ENCODE data around the gene ISLR. TPM values are rescaled to one million over a fixed set of nuclear protein-coding genes. Genes with fewer than 3 reads are reported as not detected.

ISLR gene
- polyA plus RNA-seq, 1 donor (not counting 4 experiments of a cell fraction or from before 2014, with no cell fraction given) = not detected

GRCh38 chr15:74174958-74175253, 1.4 kb downstream of the ISLR start:
- no peaks in the 10 kb centered on the region for H3K4me1 ChIP-seq (ENCODE audit: control insufficient read depth, extremely low read depth, insufficient read depth, low read length)
- peaks cover 24% of the 10 kb centered on the region for H3K27me3 ChIP-seq (ENCODE audit: control insufficient read depth, extremely low read depth, insufficient read depth, low read length)
- no peak for TF ChIP-seq EZH2 (IDR thresholded peaks at IDR 0.05; ENCODE audit: low read length)
- TF ChIP-seq CTCF (optimal IDR thresholded peaks at IDR 0.05 in 1 of 3, IDR thresholded peaks at IDR 0.05 in 1 of 3, conservative IDR thresholded peaks at IDR 0.05 in 1 of 3; ENCODE audit: extremely low read depth in 1 of 3, insufficient read depth in 2 of 3, low read length in 3 of 3) = no peak
- no peaks in the 10 kb centered on the region for H3K79me2 ChIP-seq (ENCODE audit: control insufficient read depth, insufficient read depth, low read length)
- H3K4me3 ChIP-seq (ENCODE audit: control insufficient read depth in 2 of 3, extremely low read depth in 1 of 3, insufficient read depth in 2 of 3, low read depth in 1 of 3, low read length in 3 of 3) = no peak overlapping the region
- dilution Hi-C loops (cut with MboI; ENCODE audit: extremely low pct_ligation_motif_present, low sequenced_read_pairs) = no loop called here
- no peaks in the 10 kb centered on the region for H3K9me1 ChIP-seq (ENCODE audit: control insufficient read depth, extremely low read depth, insufficient read depth, low read length)
- no peak overlapping the region for H3K9ac ChIP-seq (ENCODE audit: control insufficient read depth, extremely low read depth, insufficient read depth, low read length)
- no peaks in the 10 kb centered on the region for H4K20me1 ChIP-seq (ENCODE audit: control insufficient read depth, extremely low read depth, insufficient read depth, low read length)
- DNase-seq (ENCODE audit: low read depth, low spot score) (no peak), FAIRE-seq (no peak)
- H3K36me3 ChIP-seq (ENCODE audit: control insufficient read depth in 2 of 2, extremely low read depth in 1 of 2, insufficient read depth in 2 of 2, low read length in 2 of 2) = no peaks in the 10 kb centered on the region
- H2AFZ ChIP-seq (ENCODE audit: control insufficient read depth, low read length) = no peak overlapping the region
- H3K4me2 ChIP-seq (ENCODE audit: control insufficient read depth, extremely low read depth, insufficient read depth, low read depth, low read length) = no peak overlapping the region
- H3K9me3 ChIP-seq (ENCODE audit: control insufficient read depth, low read depth, low read length) = no peaks in the 10 kb centered on the region
- no peak overlapping the region for H3K27ac ChIP-seq (ENCODE audit: control insufficient read depth, insufficient read depth, low read length)

- Histone ChIP-seq H3K27me3 (ENCODE audit: control insufficient read depth, extremely low read depth, insufficient read depth, low read length) (peaks cover 29% of the 10 kb centered on the region), H3K9ac (ENCODE audit: control insufficient read depth, extremely low read depth, insufficient read depth, low read length) (no peak overlapping the region), H3K9me1 (ENCODE audit: control insufficient read depth, extremely low read depth, insufficient read depth, low read length) (no peaks in the 10 kb centered on the region), H3K4me3 (ENCODE audit: control insufficient read depth in 2 of 3, extremely low read depth in 1 of 3, insufficient read depth in 2 of 3, low read depth in 1 of 3, low read length in 3 of 3) (no peak overlapping the region), H3K9me3 (ENCODE audit: control insufficient read depth, low read depth, low read length) (no peaks in the 10 kb centered on the region), H3K79me2 (ENCODE audit: control insufficient read depth, insufficient read depth, low read length) (no peaks in the 10 kb centered on the region), H3K27ac (ENCODE audit: control insufficient read depth, insufficient read depth, low read length) (no peak overlapping the region), H2AFZ (ENCODE audit: control insufficient read depth, low read length) (no peak overlapping the region), H3K36me3 (ENCODE audit: control insufficient read depth in 2 of 2, extremely low read depth in 1 of 2, insufficient read depth in 2 of 2, low read length in 2 of 2) (no peaks in the 10 kb centered on the region), H3K4me2 (ENCODE audit: control insufficient read depth, extremely low read depth, insufficient read depth, low read depth, low read length) (no peak overlapping the region), H3K4me1 (ENCODE audit: control insufficient read depth, extremely low read depth, insufficient read depth, low read length) (no peaks in the 10 kb centered on the region), H4K20me1 (ENCODE audit: control insufficient read depth, extremely low read depth, insufficient read depth, low read length) (no peaks in the 10 kb centered on the region)
- TF ChIP-seq EZH2 (IDR thresholded peaks at IDR 0.05; ENCODE audit: low read length) (no peak), CTCF (optimal IDR thresholded peaks at IDR 0.05 in 1 of 3, IDR thresholded peaks at IDR 0.05 in 1 of 3, conservative IDR thresholded peaks at IDR 0.05 in 1 of 3; ENCODE audit: extremely low read depth in 1 of 3, insufficient read depth in 2 of 3, low read length in 3 of 3) (no peak)
- dilution Hi-C loops (cut with MboI; ENCODE audit: extremely low pct_ligation_motif_present, low sequenced_read_pairs) = no loop called here
- DNase-seq (ENCODE audit: low read depth, low spot score) (no peak), FAIRE-seq (no peak)
Observed at GRCh38 chr15:74175271-74176191, 2.0 kb downstream of the ISLR start.

Measured in keratinocyte (primary cell).